HepG2 (cell line): ENCODE measurements around the gene SYMPK. TPM values are rescaled to one million over a fixed set of nuclear protein-coding genes. Genes with fewer than 3 reads are reported as not detected.

ENCODE experiments used
- ARID3A ChIP-seq: IDR thresholded peaks from 2 replicates; pipeline ENCODE4 v1.6.1; 2012; ENCODE audit warnings: low read depth, low read length, improper control_type of control experiment
- HES4 ChIP-seq: sonication (generic); formaldehyde crosslinking; IDR thresholded peaks from 2 replicates; pipeline ENCODE4 v1.9.0; 2021; ENCODE audit warnings: mild to moderate bottlenecking, missing genetic modification reagents, borderline replicate concordance
- HNRNPL ChIP-seq: fragments of 200-400 bp; formaldehyde crosslinking; IDR thresholded peaks from 2 replicates; pipeline ENCODE4 v1.6.1; 2017; ENCODE audit warnings: mild to moderate bottlenecking, low read depth, low read length
- HOXA3 ChIP-seq: sonication (generic); formaldehyde crosslinking; IDR thresholded peaks from 2 replicates; pipeline ENCODE4 v1.5.0; 2020; ENCODE audit warnings: missing genetic modification reagents
- PAX8 ChIP-seq: sonication (generic); formaldehyde crosslinking; IDR thresholded peaks from 2 replicates; pipeline ENCODE4 v1.8.0; 2022; ENCODE audit warnings: mild to moderate bottlenecking, missing genetic modification reagents, borderline replicate concordance
- PHB2 ChIP-seq: fragments of 450-650 bp; IDR thresholded peaks from 2 replicates; pipeline ENCODE4 v1.6.1; 2018; ENCODE audit not compliant: partially characterized antibody
- SP4 ChIP-seq: sonication (generic); formaldehyde crosslinking; IDR thresholded peaks from 2 replicates; pipeline ENCODE4 v1.8.1; 2023; ENCODE audit warnings: mild to moderate bottlenecking, missing genetic modification reagents
- ZNF124 ChIP-seq: sonication (generic); formaldehyde crosslinking; IDR thresholded peaks from 2 replicates; pipeline ENCODE4 v1.4.0; 2020; ENCODE audit warnings: missing genetic modification reagents
- ZNF260 ChIP-seq: sonication (generic); formaldehyde crosslinking; IDR thresholded peaks from 2 replicates; pipeline ENCODE4 v1.4.0; 2020; ENCODE audit warnings: missing genetic modification reagents, low read depth, mild to moderate bottlenecking, borderline replicate concordance
- ZNF33B ChIP-seq: sonication (generic); formaldehyde crosslinking; IDR thresholded peaks from 2 replicates; pipeline ENCODE4 v1.5.1; 2020; ENCODE audit warnings: mild to moderate bottlenecking, missing genetic modification reagents
- ZNF432 ChIP-seq: sonication (generic); formaldehyde crosslinking; IDR thresholded peaks from 2 replicates; pipeline ENCODE4 v1.5.0; 2020; ENCODE audit warnings: missing genetic modification reagents, mild to moderate bottlenecking, borderline replicate concordance
- ZNF446 ChIP-seq: sonication (generic); formaldehyde crosslinking; IDR thresholded peaks from 2 replicates; pipeline ENCODE4 v1.5.0; 2020; ENCODE audit warnings: mild to moderate bottlenecking, missing genetic modification reagents
- ZNF574 ChIP-seq: sonication (generic); formaldehyde crosslinking; IDR thresholded peaks from 2 replicates; pipeline ENCODE4 v1.4.0; 2020; ENCODE audit warnings: missing genetic modification reagents
- ZNF776 ChIP-seq: sonication (generic); formaldehyde crosslinking; IDR thresholded peaks from 2 replicates; pipeline ENCODE4 v1.4.0; 2020; ENCODE audit warnings: mild to moderate bottlenecking, missing genetic modification reagents
- ZNF781 ChIP-seq: sonication (generic); formaldehyde crosslinking; IDR thresholded peaks from 2 replicates; pipeline ENCODE4 v1.5.1; 2020; ENCODE audit warnings: borderline replicate concordance, mild to moderate bottlenecking, missing genetic modification reagents; ENCODE audit errors: not compliant biosample characterization
- polyA plus RNA-seq, 8 experiments: library from polyadenylated mRNA; depleted of rRNA in 3 of 8; stranded (reverse) in 7 of 8; unstranded in 1 of 8; fragments of >200 nt; fragmentation: Illumina TruSeq in 4 of 8; extraction: Trizol in 4 of 8; gene quantifications; 2 replicates each; pipeline versions ENCODE4 v1.2.1 to v1.2.3, GENCODE V29; 2011 to 2016; ENCODE audit warnings: low read depth in 4 of 8, missing spikeins in 1 of 8, mixed read lengths in 1 of 8; ENCODE audit not compliant: insufficient read depth in 1 of 8
- total RNA-seq, 5 experiments: library from RNA; depleted of rRNA; stranded (reverse); fragments of >200 nt; fragmentation: Illumina TruSeq; extraction: Trizol; gene quantifications; 2 replicates each; pipeline ENCODE4 v1.2.3, GENCODE V29; 2016; ENCODE audit warnings: low read depth in 1 of 5
- TF ChIP-seq, protein P1 (sequence below): sonication (generic); formaldehyde crosslinking; conservative IDR thresholded peaks from 2 replicates; pipeline ENCODE4 v1.4.0; 2020; ENCODE audit warnings: missing genetic modification reagents
- TF ChIP-seq, protein P2 (sequence below): sonication (generic); formaldehyde crosslinking; IDR thresholded peaks from 2 replicates; pipeline ENCODE4 v1.4.0; 2020; ENCODE audit warnings: mild to moderate bottlenecking, missing genetic modification reagents
- TF ChIP-seq, protein P3 (sequence below): sonication (generic); formaldehyde crosslinking; IDR thresholded peaks from 2 replicates; pipeline ENCODE4 v1.9.0; 2021; ENCODE audit warnings: missing genetic modification reagents, mild to moderate bottlenecking, borderline replicate concordance
- TF ChIP-seq, protein P4 (sequence below), 2 experiments: fragments of 450-650 bp in 1 of 2; sonication (generic) in 1 of 2; formaldehyde crosslinking; IDR thresholded peaks; 2 replicates each; pipeline versions ENCODE4 v1.5.0 to v1.8.0; 2020 to 2022; ENCODE audit warnings: mild to moderate bottlenecking in 1 of 2, missing genetic modification reagents in 1 of 2

The SYMPK gene
- total and polyA plus RNA-seq, 2 of the 13 experiments (the other 11 are each of a cell fraction or from before 2014, with no cell fraction given), result 21.9 to 55.7 TPM

DNA sequence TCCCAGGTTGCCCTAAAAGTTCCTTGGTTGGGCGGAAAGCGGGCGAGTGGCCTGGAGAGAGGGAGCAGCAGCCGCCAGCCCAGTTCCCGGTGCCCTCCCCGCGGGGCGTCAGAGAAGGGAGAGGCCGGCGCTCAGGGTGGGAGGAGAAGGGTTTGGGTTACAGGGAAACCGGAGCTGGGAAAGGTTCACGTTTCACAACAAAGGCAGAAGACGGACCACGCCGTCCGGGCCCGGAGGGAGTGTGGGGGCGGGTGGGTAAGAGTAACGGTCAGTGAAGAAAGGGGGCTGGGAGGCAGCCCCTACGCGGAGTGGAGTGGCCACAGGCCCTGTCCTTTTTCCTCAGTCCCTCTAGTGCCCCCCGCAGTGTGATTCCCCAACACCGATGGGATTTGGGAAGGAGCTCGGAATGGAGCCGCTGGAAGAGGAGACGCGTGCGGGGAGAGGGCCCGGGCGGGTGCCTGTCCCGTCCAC is 95.5 kb downstream of the SYMPK start (continued):
- TF ChIP-seq, protein P1, sequence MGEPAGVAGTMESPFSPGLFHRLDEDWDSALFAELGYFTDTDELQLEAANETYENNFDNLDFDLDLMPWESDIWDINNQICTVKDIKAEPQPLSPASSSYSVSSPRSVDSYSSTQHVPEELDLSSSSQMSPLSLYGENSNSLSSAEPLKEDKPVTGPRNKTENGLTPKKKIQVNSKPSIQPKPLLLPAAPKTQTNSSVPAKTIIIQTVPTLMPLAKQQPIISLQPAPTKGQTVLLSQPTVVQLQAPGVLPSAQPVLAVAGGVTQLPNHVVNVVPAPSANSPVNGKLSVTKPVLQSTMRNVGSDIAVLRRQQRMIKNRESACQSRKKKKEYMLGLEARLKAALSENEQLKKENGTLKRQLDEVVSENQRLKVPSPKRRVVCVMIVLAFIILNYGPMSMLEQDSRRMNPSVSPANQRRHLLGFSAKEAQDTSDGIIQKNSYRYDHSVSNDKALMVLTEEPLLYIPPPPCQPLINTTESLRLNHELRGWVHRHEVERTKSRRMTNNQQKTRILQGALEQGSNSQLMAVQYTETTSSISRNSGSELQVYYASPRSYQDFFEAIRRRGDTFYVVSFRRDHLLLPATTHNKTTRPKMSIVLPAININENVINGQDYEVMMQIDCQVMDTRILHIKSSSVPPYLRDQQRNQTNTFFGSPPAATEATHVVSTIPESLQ (CRISPR knock-in tag), result no peak
- TF ChIP-seq ZNF446 (CRISPR knock-in tag), result no peak
- TF ChIP-seq PHB2, result no peak
- TF ChIP-seq ZNF432, result no peak
- TF ChIP-seq PAX8, result no peak
- peak; percentile 6 for TF ChIP-seq ZNF781 (CRISPR knock-in tag)
- no peak for TF ChIP-seq ZNF124 (CRISPR knock-in tag)
- TF ChIP-seq, protein P2, sequence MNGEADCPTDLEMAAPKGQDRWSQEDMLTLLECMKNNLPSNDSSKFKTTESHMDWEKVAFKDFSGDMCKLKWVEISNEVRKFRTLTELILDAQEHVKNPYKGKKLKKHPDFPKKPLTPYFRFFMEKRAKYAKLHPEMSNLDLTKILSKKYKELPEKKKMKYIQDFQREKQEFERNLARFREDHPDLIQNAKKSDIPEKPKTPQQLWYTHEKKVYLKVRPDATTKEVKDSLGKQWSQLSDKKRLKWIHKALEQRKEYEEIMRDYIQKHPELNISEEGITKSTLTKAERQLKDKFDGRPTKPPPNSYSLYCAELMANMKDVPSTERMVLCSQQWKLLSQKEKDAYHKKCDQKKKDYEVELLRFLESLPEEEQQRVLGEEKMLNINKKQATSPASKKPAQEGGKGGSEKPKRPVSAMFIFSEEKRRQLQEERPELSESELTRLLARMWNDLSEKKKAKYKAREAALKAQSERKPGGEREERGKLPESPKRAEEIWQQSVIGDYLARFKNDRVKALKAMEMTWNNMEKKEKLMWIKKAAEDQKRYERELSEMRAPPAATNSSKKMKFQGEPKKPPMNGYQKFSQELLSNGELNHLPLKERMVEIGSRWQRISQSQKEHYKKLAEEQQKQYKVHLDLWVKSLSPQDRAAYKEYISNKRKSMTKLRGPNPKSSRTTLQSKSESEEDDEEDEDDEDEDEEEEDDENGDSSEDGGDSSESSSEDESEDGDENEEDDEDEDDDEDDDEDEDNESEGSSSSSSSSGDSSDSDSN (CRISPR knock-in tag), result no peak
- TF ChIP-seq, protein P3, sequence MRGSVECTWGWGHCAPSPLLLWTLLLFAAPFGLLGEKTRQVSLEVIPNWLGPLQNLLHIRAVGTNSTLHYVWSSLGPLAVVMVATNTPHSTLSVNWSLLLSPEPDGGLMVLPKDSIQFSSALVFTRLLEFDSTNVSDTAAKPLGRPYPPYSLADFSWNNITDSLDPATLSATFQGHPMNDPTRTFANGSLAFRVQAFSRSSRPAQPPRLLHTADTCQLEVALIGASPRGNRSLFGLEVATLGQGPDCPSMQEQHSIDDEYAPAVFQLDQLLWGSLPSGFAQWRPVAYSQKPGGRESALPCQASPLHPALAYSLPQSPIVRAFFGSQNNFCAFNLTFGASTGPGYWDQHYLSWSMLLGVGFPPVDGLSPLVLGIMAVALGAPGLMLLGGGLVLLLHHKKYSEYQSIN (CRISPR knock-in tag), result no peak
- no peak for TF ChIP-seq ZNF776 (CRISPR knock-in tag)
- TF ChIP-seq ARID3A, result no peak
- peak; percentile 39; the same call in 1 of the 2 replicates for TF ChIP-seq HOXA3 (CRISPR knock-in tag)
- TF ChIP-seq HNRNPL, result no peak
- no peak for TF ChIP-seq SP4 (CRISPR knock-in tag)
- TF ChIP-seq, protein P4, sequence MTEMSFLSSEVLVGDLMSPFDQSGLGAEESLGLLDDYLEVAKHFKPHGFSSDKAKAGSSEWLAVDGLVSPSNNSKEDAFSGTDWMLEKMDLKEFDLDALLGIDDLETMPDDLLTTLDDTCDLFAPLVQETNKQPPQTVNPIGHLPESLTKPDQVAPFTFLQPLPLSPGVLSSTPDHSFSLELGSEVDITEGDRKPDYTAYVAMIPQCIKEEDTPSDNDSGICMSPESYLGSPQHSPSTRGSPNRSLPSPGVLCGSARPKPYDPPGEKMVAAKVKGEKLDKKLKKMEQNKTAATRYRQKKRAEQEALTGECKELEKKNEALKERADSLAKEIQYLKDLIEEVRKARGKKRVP (CRISPR knock-in tag; IDR thresholded peaks at IDR 0.05), result no peak
- no peak for TF ChIP-seq ZNF33B (CRISPR knock-in tag)
- TF ChIP-seq ZNF260, result no peak
- peak; percentile 5; the same call in 1 of the 2 replicates for TF ChIP-seq ZNF574
- TF ChIP-seq HES4, result no peak
